ENCODE results near the gene CFP. TPM values are rescaled to one million over a fixed set of nuclear protein-coding genes. Genes with fewer than 3 reads are reported as not detected.

CFP gene
- total RNA-seq, 1 experiment from 2014 or later, result 2.0 TPM

- TF ChIP-seq USF2 (CRISPR knock-in tag; IDR thresholded peaks at IDR 0.05) (no peak), CTCF (IDR thresholded peaks at IDR 0.05) (no peak), STAT6 (CRISPR knock-in tag; conservative IDR thresholded peaks at IDR 0.05; ENCODE audit: low read depth) (no peak), ETV6 (CRISPR knock-in tag; IDR thresholded peaks at IDR 0.05) (peak; percentile 91), RELA (CRISPR knock-in tag; IDR thresholded peaks at IDR 0.05; ENCODE audit: borderline replicate concordance) (no peak), KAT7 (CRISPR knock-in tag; IDR thresholded peaks at IDR 0.05; ENCODE audit: borderline replicate concordance) (no peak), HMGXB4 (CRISPR knock-in tag; IDR thresholded peaks at IDR 0.05) (no peak), ZNF317 (CRISPR knock-in tag; IDR thresholded peaks at IDR 0.05; ENCODE audit: borderline replicate concordance, low read depth) (no peak), GTF2I (CRISPR knock-in tag; conservative IDR thresholded peaks at IDR 0.05) (peak; percentile 79), ZNF396 (CRISPR knock-in tag; IDR thresholded peaks at IDR 0.05; ENCODE audit: borderline replicate concordance) (no peak), ATF2 (CRISPR knock-in tag; IDR thresholded peaks at IDR 0.05; ENCODE audit: borderline replicate concordance, low read depth) (no peak), TEAD4 (CRISPR knock-in tag; IDR thresholded peaks at IDR 0.05) (no peak; the same call in 1 of the 2 replicates), ESRRA (CRISPR knock-in tag; IDR thresholded peaks at IDR 0.05; ENCODE audit: borderline replicate concordance) (peak; percentile 61; the same call in 1 of the 2 replicates), ZNF671 (CRISPR knock-in tag; IDR thresholded peaks at IDR 0.05) (no peak), EMX1 (CRISPR knock-in tag; IDR thresholded peaks at IDR 0.05) (no peak), ZNF416 (CRISPR knock-in tag; IDR thresholded peaks at IDR 0.05) (no peak), E2F5 (CRISPR knock-in tag; IDR thresholded peaks at IDR 0.05) (peak; percentile 50), ZNF219 (CRISPR knock-in tag; IDR thresholded peaks at IDR 0.05; ENCODE audit: borderline replicate concordance) (no peak), ELF4 (CRISPR knock-in tag; IDR thresholded peaks at IDR 0.05; ENCODE audit: low read depth) (no peak), AFF4 (CRISPR knock-in tag; IDR thresholded peaks at IDR 0.05; ENCODE audit: borderline replicate concordance) (no peak), ERG (CRISPR knock-in tag; IDR thresholded peaks at IDR 0.05) (no peak), RORB (CRISPR knock-in tag; IDR thresholded peaks at IDR 0.05) (no peak), IRF1 (CRISPR knock-in tag; IDR thresholded peaks at IDR 0.05) (no peak)
Measured at GRCh38 chrX:47619486-47620302, 10.0 kb downstream of the CFP start, which contains the start of gene SYN1 (continued).

Data from WTC11 (cell line).